Measurements from ENCODE around the gene SLC24A3. TPM values are rescaled to one million over a fixed set of nuclear protein-coding genes. Genes with fewer than 3 reads are reported as not detected.
A peak's percentile ranks its signal among the peaks of the same experiment; 100 is the strongest.

SLC24A3 gene
- total and polyA plus RNA-seq, 2 of the 13 experiments (the other 11 are each of a cell fraction or from before 2014, with no cell fraction given): not detected

DNA sequence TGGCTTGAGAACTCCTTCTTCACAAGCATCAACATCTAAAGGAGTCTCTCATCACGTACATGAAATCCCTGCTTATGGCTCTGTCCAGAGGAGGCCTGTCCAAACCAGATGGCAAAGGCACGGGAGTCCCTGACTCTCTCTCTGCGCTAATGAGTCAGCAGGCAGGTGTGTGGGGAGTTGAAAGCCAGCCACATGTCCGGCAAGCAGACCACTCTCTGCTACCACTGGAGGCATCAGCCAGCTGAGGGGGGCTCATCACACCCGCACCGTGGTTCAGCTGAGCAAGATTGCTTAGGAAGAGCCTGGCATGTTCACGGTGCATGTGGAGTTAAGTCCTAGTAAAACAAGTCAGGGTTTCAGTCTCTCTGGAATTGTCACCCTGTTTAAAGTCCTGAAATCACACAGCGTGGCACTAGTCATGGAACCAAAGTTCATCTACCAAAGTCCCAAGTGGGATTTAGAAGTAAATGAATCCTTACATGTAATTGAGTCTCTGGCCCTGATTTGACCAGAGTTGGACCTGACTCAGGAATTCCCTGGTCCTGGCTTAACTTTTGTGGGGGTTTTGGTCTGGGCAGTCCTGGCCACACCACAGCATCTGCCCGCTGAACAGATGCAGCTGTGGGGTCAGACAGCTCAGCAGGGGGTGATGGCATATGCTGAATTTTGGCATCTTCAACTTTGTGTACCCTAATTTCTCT lies 390.4 kb downstream of the SLC24A3 start:
- H3K36me3 ChIP-seq (replicated peaks in 1 of 2; ENCODE audit: control insufficient read depth in 1 of 2, insufficient read depth in 2 of 2, low read length in 2 of 2): no peaks in the 10 kb centered on the region
- TF ChIP-seq RFX5 (IDR thresholded peaks at IDR 0.05; ENCODE audit: low read depth, low read length): no peak
- TF ChIP-seq, protein P1, sequence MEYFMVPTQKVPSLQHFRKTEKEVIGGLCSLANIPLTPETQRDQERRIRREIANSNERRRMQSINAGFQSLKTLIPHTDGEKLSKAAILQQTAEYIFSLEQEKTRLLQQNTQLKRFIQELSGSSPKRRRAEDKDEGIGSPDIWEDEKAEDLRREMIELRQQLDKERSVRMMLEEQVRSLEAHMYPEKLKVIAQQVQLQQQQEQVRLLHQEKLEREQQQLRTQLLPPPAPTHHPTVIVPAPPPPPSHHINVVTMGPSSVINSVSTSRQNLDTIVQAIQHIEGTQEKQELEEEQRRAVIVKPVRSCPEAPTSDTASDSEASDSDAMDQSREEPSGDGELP (IDR thresholded peaks at IDR 0.05; ENCODE audit: borderline replicate concordance, low read depth): peak; percentile 15; the same call in 1 of the 2 replicates
- TF ChIP-seq, protein P2, sequence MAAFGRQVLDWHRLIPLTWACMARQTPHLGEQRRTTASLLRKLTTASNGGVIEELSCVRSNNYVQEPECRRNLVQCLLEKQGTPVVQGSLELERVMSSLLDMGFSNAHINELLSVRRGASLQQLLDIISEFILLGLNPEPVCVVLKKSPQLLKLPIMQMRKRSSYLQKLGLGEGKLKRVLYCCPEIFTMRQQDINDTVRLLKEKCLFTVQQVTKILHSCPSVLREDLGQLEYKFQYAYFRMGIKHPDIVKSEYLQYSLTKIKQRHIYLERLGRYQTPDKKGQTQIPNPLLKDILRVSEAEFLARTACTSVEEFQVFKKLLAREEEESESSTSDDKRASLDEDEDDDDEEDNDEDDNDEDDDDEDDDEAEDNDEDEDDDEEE (CRISPR knock-in tag; IDR thresholded peaks at IDR 0.05): peak; percentile 47; the same call in 1 of the 2 replicates
- TF ChIP-seq ZBTB33 (CRISPR knock-in tag; IDR thresholded peaks at IDR 0.05): peak; percentile 49; the same call in 1 of the 2 replicates
- TF ChIP-seq, protein P3, sequence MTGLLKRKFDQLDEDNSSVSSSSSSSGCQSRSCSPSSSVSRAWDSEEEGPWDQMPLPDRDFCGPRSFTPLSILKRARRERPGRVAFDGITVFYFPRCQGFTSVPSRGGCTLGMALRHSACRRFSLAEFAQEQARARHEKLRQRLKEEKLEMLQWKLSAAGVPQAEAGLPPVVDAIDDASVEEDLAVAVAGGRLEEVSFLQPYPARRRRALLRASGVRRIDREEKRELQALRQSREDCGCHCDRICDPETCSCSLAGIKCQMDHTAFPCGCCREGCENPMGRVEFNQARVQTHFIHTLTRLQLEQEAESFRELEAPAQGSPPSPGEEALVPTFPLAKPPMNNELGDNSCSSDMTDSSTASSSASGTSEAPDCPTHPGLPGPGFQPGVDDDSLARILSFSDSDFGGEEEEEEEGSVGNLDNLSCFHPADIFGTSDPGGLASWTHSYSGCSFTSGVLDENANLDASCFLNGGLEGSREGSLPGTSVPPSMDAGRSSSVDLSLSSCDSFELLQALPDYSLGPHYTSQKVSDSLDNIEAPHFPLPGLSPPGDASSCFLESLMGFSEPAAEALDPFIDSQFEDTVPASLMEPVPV (CRISPR knock-in tag; IDR thresholded peaks at IDR 0.05): no peak
- 0 out of 2 replicates have a peak, but pooled peaks have one; percentile 9 for TF ChIP-seq ZMAT3 (CRISPR knock-in tag; conservative IDR thresholded peaks at IDR 0.05)
- no peak for TF ChIP-seq U2AF2 (IDR thresholded peaks at IDR 0.05; ENCODE audit: low read depth, low read length)
- TF ChIP-seq FOSL2 (CRISPR knock-in tag; IDR thresholded peaks at IDR 0.05): peak; percentile 73
- TF ChIP-seq, protein P4, sequence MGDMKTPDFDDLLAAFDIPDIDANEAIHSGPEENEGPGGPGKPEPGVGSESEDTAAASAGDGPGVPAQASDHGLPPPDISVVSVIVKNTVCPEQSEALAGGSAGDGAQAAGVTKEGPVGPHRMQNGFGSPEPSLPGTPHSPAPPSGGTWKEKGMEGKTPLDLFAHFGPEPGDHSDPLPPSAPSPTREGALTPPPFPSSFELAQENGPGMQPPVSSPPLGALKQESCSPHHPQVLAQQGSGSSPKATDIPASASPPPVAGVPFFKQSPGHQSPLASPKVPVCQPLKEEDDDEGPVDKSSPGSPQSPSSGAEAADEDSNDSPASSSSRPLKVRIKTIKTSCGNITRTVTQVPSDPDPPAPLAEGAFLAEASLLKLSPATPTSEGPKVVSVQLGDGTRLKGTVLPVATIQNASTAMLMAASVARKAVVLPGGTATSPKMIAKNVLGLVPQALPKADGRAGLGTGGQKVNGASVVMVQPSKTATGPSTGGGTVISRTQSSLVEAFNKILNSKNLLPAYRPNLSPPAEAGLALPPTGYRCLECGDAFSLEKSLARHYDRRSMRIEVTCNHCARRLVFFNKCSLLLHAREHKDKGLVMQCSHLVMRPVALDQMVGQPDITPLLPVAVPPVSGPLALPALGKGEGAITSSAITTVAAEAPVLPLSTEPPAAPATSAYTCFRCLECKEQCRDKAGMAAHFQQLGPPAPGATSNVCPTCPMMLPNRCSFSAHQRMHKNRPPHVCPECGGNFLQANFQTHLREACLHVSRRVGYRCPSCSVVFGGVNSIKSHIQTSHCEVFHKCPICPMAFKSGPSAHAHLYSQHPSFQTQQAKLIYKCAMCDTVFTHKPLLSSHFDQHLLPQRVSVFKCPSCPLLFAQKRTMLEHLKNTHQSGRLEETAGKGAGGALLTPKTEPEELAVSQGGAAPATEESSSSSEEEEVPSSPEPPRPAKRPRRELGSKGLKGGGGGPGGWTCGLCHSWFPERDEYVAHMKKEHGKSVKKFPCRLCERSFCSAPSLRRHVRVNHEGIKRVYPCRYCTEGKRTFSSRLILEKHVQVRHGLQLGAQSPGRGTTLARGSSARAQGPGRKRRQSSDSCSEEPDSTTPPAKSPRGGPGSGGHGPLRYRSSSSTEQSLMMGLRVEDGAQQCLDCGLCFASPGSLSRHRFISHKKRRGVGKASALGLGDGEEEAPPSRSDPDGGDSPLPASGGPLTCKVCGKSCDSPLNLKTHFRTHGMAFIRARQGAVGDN (CRISPR knock-in tag; IDR thresholded peaks at IDR 0.05): peak; percentile 42
- no peak for TF ChIP-seq ZNF574 (CRISPR knock-in tag; IDR thresholded peaks at IDR 0.05)

More for the DNA sequence above, 390.4 kb downstream of the SLC24A3 start:
- H3K79me2 ChIP-seq (ENCODE audit: insufficient read depth, low read length): no peaks in the 10 kb centered on the region
- ChIA-PET CTCF (ENCODE audit: low intra/inter-chr PET ratio, low total read pairs) (no interaction called here), POLR2A (no interaction called here)
- no peak for FAIRE-seq
- DNase-seq (ENCODE audit: low spot score): no peak
- no peak overlapping the region for H3K27ac ChIP-seq (ENCODE audit: extremely low read length, insufficient read depth, low read length)
- H2AFZ ChIP-seq (ENCODE audit: low read length): peak overlapping the region; percentile 55
- 23% methylated on average over 9 of the region's 9 CpGs for WGBS (ENCODE audit: low lambda C conversion rate)
- H4K20me1 ChIP-seq (ENCODE audit: insufficient read depth, low read length): no peaks in the 10 kb centered on the region
- H3K9ac ChIP-seq (ENCODE audit: insufficient read depth, low read depth, low read length): no peak overlapping the region
- H3K4me2 ChIP-seq (ENCODE audit: low read depth, low read length): peak overlapping the region; percentile 37
- BruUV-seq (replicated peaks): no TSS peak
- H3K4me3 ChIP-seq (replicated peaks in 1 of 3; ENCODE audit: insufficient read depth in 1 of 3, low read depth in 2 of 3, low read length in 3 of 3): no peak overlapping the region
- peak; percentile 61 for ATAC-seq
- intact Hi-C loops (cut with micrococcal nuclease; ENCODE audit: unreplicated experiment) (loop anchor here (10.0 kb wide), 1 partner anchor 152 kb away; the partner anchor contains the start of gene RIN2), in situ Hi-C loops (cut with HindIII; ENCODE audit: extremely low pct_ligation_motif_present, low pct_unique_long_range_greater_than_20kb) (no loop called here)
- H3K27me3 ChIP-seq (ENCODE audit: control insufficient read depth in 1 of 2, insufficient read depth in 2 of 2, low read length in 2 of 2): peaks cover 2 to 3% of the 10 kb centered on the region in 2 experiments; a peak in 3 of 5 replicates
- peaks cover 56% of the 10 kb centered on the region for H3K4me1 ChIP-seq (ENCODE audit: insufficient read depth, low read length)
- no peaks in the 10 kb centered on the region for H3K9me3 ChIP-seq (ENCODE audit: low read length)
